Naive thymus-derived CD4-positive, alpha-beta T cell (primary cell): ENCODE results near the gene OSBPL5. TPM values are rescaled to one million over a fixed set of nuclear protein-coding genes. Genes with fewer than 3 reads are reported as not detected.

ENCODE experiments used
- ATAC-seq: fragments of 150-1000 bp; cut with Tn5 transposase; 2 replicates; pipeline ENCODE4 v1.10.0; 2021; ENCODE audit warnings: mild to moderate bottlenecking, moderate library complexity
- CTCF ChIA-PET: fragments of 350-600 bp; sonication (Branson Sonifier 250); formaldehyde crosslinking; loops from one replicate; lab custom pipeline; 2021; ENCODE audit warnings: antibody characterized with exemption; lab: Charles Lee
- POLR2A ChIA-PET: fragments of 350-600 bp; sonication (Branson Sonifier 250); formaldehyde crosslinking; loops from one replicate; lab custom pipeline; 2021; ENCODE audit warnings: antibody characterized with exemption, inconsistent platforms; lab: Charles Lee
- DNase-seq, 9 donors: peaks; one replicate each; pipeline versions ENCODE4 v3.0.0 to v3.0.0-alpha.2; 2020 to 2022; ENCODE audit warnings: mixed read lengths in 1 of 9
- H3K27ac ChIP-seq: one replicate; pipeline ENCODE4 v1.7.0; 2013; ENCODE audit warnings: mild to moderate bottlenecking, low read depth, low read length, moderate library complexity
- H3K27me3 ChIP-seq, 2 donors: one replicate each; pipeline ENCODE4 v1.7.0; 2013; ENCODE audit warnings: low read length in 2 of 2, mild to moderate bottlenecking in 2 of 2, moderate library complexity in 2 of 2; ENCODE audit not compliant: control insufficient read depth in 2 of 2, insufficient read depth in 2 of 2
- H3K36me3 ChIP-seq, 3 experiments: 1 replicate in 2 of 3; 2 replicates in 1 of 3; pipeline ENCODE4 v1.7.0; 2013; ENCODE audit warnings: low read length in 3 of 3, mild to moderate bottlenecking in 3 of 3, moderate library complexity in 1 of 3; ENCODE audit not compliant: insufficient read depth in 3 of 3, control insufficient read depth in 2 of 3
- H3K4me1 ChIP-seq, 2 donors: one replicate each; pipeline ENCODE4 v1.7.0; 2013; ENCODE audit warnings: low read length in 2 of 2, mild to moderate bottlenecking in 2 of 2, moderate library complexity in 1 of 2; ENCODE audit not compliant: control insufficient read depth in 2 of 2, insufficient read depth in 2 of 2
- H3K4me3 ChIP-seq: 2 replicates; pipeline ENCODE4 v1.7.0; 2013; ENCODE audit warnings: mild to moderate bottlenecking, low read length
- H3K9me3 ChIP-seq, 3 experiments: 1 replicate in 2 of 3; 2 replicates in 1 of 3; pipeline ENCODE4 v1.7.0; 2013; ENCODE audit warnings: low read length in 3 of 3; ENCODE audit not compliant: control insufficient read depth in 2 of 3
- H3K27ac Mint-ChIP-seq, 9 donors: one replicate each; pipeline ENCODE4 v1.8.0; 2020 to 2022; ENCODE audit warnings: mixed read lengths in 9 of 9, mild to moderate bottlenecking in 8 of 9, moderate library complexity in 5 of 9, inconsistent platforms in 2 of 9
- H3K27me3 Mint-ChIP-seq, 5 donors: one replicate each; pipeline ENCODE4 v1.8.0; 2021 to 2022; ENCODE audit warnings: mixed read lengths in 5 of 5, mild to moderate bottlenecking in 1 of 5
- H3K36me3 Mint-ChIP-seq, 5 donors: one replicate each; pipeline ENCODE4 v1.8.0; 2020 to 2022; ENCODE audit warnings: mixed read lengths in 5 of 5, mild to moderate bottlenecking in 3 of 5, inconsistent platforms in 1 of 5
- H3K4me1 Mint-ChIP-seq, 7 donors: one replicate each; pipeline ENCODE4 v1.8.0; 2020 to 2022; ENCODE audit warnings: mixed read lengths in 7 of 7, mild to moderate bottlenecking in 3 of 7, inconsistent platforms in 1 of 7
- H3K4me3 Mint-ChIP-seq, 10 donors: one replicate each; pipeline ENCODE4 v1.8.0; 2020 to 2022; ENCODE audit warnings: mild to moderate bottlenecking in 10 of 10, mixed read lengths in 10 of 10, moderate library complexity in 6 of 10, inconsistent platforms in 2 of 10
- H3K9me3 Mint-ChIP-seq, 11 donors: one replicate each; pipeline ENCODE4 v1.8.0; 2020 to 2022; ENCODE audit warnings: mixed read lengths in 11 of 11, mild to moderate bottlenecking in 4 of 11, inconsistent platforms in 1 of 11, moderate library complexity in 1 of 11
- intact Hi-C, 2 donors: fragments of 100-400 bp; cut with micrococcal nuclease; formaldehyde crosslinking; loops; one replicate each; pipeline ENCODE4 v1.15.1; 2023
- polyA plus RNA-seq, 2 donors: library from polyadenylated mRNA; unstranded; fragments of 300-500 nt; fragmentation: Illumina TruSeq; gene quantifications; one replicate each; pipeline ENCODE4 v1.2.3, GENCODE V29; 2021
- total RNA-seq, 6 experiments: library from RNA in 5 of 6; stranded (reverse) in 5 of 6; gene quantifications; 1 replicate in 5 of 6; 2 replicates in 1 of 6; pipeline ENCODE4 v1.2.3 and lab custom pipeline; 2021 to 2026

The OSBPL5 gene
- total and polyA plus RNA-seq, 7 experiments from 2014 or later, result 0.51 to 76.7 (median 5.5) TPM

- no peak overlapping the region for H3K27ac ChIP-seq
- peak overlapping the region; percentile 48 for H3K4me3 ChIP-seq
- no peaks in the 10 kb centered on the region for H3K27me3 ChIP-seq
- intact Hi-C loops, result no loop called here
- Mint-ChIP-seq H3K27ac (peak overlapping the region in 5 of 9 donors; percentile 15 to 87 (median 62)), H3K4me1 (peaks cover 4 to 48% (median 39%) of the 10 kb centered on the region in 7 donors), H3K9me3 (no peaks in the 10 kb centered on the region), H3K4me3 (peak overlapping the region; percentile 60 to 93 (median 82)), H3K27me3 (peaks cover 0 to 61% (median 11%) of the 10 kb centered on the region in 5 donors), H3K36me3 (no peaks in the 10 kb centered on the region)
- DNase-seq, result peak in 1 of 9 donors; percentile 12
- no peaks in the 10 kb centered on the region for H3K9me3 ChIP-seq
- ATAC-seq, result no peak
- POLR2A ChIA-PET, result no interaction called here
- H3K4me1 ChIP-seq, result peaks cover 0 to 22% of the 10 kb centered on the region in 2 donors
- CTCF ChIA-PET, result no interaction called here
- H3K36me3 ChIP-seq, result no peaks in the 10 kb centered on the region
Measured at GRCh38 chr11:3163241-3163981, 1.7 kb downstream of the OSBPL5 start.

DNA sequence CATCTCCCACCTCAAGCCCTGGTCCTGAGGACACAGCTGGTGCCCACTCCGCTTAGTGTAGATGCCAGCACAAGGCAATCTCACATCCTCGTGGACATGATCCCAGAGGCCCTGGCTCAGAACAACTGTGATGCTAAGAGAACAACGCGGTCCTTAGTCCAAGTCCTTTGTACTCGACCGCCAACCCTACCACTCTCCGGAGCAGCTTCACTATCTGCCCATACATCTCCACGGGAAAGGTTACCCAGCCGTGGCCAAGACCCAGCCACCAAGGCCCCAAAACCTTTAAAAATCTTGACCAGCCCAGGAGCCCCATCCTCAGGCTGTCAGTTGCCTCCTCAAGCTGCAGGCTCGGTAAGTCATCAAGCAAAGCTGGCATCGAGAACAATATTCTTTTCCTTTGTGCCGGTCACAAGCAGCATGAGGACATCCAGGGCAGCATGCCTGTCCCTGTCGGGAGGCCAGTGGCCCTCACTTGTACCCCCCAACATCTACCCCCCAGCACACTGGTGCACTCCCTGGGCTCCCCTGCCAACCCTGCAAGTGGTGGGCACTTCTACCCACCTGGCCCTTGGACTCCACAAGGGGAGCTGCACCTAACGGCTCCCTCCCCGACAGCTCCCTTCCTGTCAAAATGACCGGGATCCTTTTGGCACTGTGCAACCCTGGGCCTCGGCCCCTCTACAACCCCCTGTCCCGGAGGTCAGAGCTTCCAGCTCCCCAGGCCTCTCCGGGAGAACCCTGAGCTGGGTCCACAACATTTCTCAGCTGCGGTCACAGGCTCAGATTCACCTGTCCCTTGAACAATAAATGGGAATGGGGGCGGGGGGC, 2.5 kb downstream of the OSBPL5 start:
- ChIA-PET POLR2A (no interaction called here), CTCF (no interaction called here)
- H3K4me3 Mint-ChIP-seq, result peak overlapping the region in 9 of 10 donors; percentile 0 to 93 (median 73)
- Histone ChIP-seq H3K4me1 (peaks cover 0 to 22% of the 10 kb centered on the region in 2 donors), H3K36me3 (no peaks in the 10 kb centered on the region), H3K27ac (no peak overlapping the region), H3K4me3 (no peak overlapping the region), H3K27me3 (no peaks in the 10 kb centered on the region), H3K9me3 (no peaks in the 10 kb centered on the region)
- H3K36me3 Mint-ChIP-seq, result no peaks in the 10 kb centered on the region
- intact Hi-C loops, result no loop called here
- ATAC-seq (no peak), DNase-seq (no peak)
- H3K27ac Mint-ChIP-seq, result peak overlapping the region in 1 of 9 donors; percentile 38
- peaks cover 4 to 53% (median 41%) of the 10 kb centered on the region in 7 donors for H3K4me1 Mint-ChIP-seq
- H3K27me3 Mint-ChIP-seq, result peaks cover 0 to 60% (median 11%) of the 10 kb centered on the region in 5 donors
- no peaks in the 10 kb centered on the region for H3K9me3 Mint-ChIP-seq

DNA sequence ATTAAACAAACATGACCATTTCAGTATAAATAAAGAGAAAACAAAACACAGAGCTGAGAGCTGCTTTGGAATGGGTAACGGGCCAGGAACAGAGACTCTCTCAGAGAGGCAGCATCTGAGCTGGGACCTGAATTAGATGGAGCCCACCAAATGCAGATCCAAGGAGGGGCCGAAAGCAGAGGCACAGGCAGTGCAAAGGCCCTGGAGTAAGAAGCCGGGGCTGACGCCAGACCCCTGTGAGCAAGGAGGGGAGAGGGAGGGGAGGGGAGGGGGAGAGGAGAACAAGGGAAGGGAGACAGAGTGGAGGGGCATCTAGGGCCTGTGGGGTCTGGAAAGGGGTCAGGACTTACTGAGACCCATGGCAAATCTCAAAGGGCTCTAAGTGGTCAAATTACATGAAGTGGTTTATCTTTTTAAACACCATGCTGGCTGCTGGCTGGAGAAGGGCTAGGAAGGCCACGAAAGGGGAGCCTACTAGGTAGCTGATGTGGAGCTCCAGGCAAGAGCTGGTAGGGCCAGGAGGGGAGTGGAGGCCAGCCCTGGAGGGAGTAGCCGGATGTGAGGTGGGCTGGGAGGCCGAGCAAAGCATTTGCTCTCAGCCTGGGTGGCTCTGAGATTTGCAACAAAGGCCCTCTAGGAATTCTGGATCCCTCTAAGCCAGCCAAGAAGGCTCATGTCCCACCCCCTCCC, 3.2 kb downstream of the OSBPL5 start:
- intact Hi-C loops, result no loop called here
- H3K36me3 ChIP-seq, result no peaks in the 10 kb centered on the region
- no peak overlapping the region for H3K27ac ChIP-seq
- no peaks in the 10 kb centered on the region for H3K9me3 Mint-ChIP-seq
- ChIA-PET CTCF (no interaction called here), POLR2A (no interaction called here)
- no peak overlapping the region for H3K4me3 ChIP-seq
- peaks cover 0 to 22% of the 10 kb centered on the region in 2 donors for H3K4me1 ChIP-seq
- H3K4me1 Mint-ChIP-seq, result peaks cover 4 to 60% (median 41%) of the 10 kb centered on the region in 7 donors
- H3K27ac Mint-ChIP-seq, result peak overlapping the region in 1 of 9 donors; percentile 38
- H3K4me3 Mint-ChIP-seq, result peak overlapping the region in 5 of 10 donors; percentile 13 to 64 (median 36)
- ATAC-seq (no peak), DNase-seq (no peak)
- peaks cover 0 to 59% (median 11%) of the 10 kb centered on the region in 5 donors for H3K27me3 Mint-ChIP-seq
- H3K27me3 ChIP-seq, result no peaks in the 10 kb centered on the region
- no peaks in the 10 kb centered on the region for H3K36me3 Mint-ChIP-seq
- H3K9me3 ChIP-seq, result no peaks in the 10 kb centered on the region

GRCh38 chr11:3161309-3161708, 3.8 kb downstream of the OSBPL5 start:
- no peak overlapping the region for H3K27ac ChIP-seq
- CTCF ChIA-PET, result no interaction called here
- H3K27me3 Mint-ChIP-seq, result peaks cover 0 to 53% (median 11%) of the 10 kb centered on the region in 5 donors
- ATAC-seq (no peak), DNase-seq (no peak)
- peaks cover 4 to 65% (median 44%) of the 10 kb centered on the region in 7 donors for H3K4me1 Mint-ChIP-seq
- H3K4me3 ChIP-seq, result no peak overlapping the region
- peak overlapping the region in 6 of 10 donors; percentile 22 to 64 (median 36) for H3K4me3 Mint-ChIP-seq
- no peaks in the 10 kb centered on the region for H3K9me3 Mint-ChIP-seq
- no peaks in the 10 kb centered on the region for H3K36me3 ChIP-seq
- intact Hi-C loops, result no loop called here
- H3K36me3 Mint-ChIP-seq, result no peaks in the 10 kb centered on the region
- H3K4me1 ChIP-seq, result peaks cover 0 to 19% of the 10 kb centered on the region in 2 donors
- POLR2A ChIA-PET, result no interaction called here
- H3K27me3 ChIP-seq, result no peaks in the 10 kb centered on the region
- H3K9me3 ChIP-seq, result no peaks in the 10 kb centered on the region
- H3K27ac Mint-ChIP-seq, result no peak overlapping the region

- Histone ChIP-seq H3K27ac (no peak overlapping the region), H3K4me3 (no peak overlapping the region), H3K4me1 (peaks cover 0 to 10% of the 10 kb centered on the region in 2 donors), H3K36me3 (no peaks in the 10 kb centered on the region), H3K27me3 (no peaks in the 10 kb centered on the region), H3K9me3 (no peaks in the 10 kb centered on the region)
- Mint-ChIP-seq H3K4me1 (peaks cover under 1 to 60% (median 45%) of the 10 kb centered on the region in 7 donors), H3K27ac (no peak overlapping the region), H3K36me3 (no peaks in the 10 kb centered on the region), H3K4me3 (peak overlapping the region in 8 of 10 donors; percentile 10 to 64 (median 54)), H3K27me3 (peaks cover 0 to 46% (median 8%) of the 10 kb centered on the region in 5 donors), H3K9me3 (no peaks in the 10 kb centered on the region)
- DNase-seq, result no peak
- CTCF ChIA-PET, result no interaction called here
- intact Hi-C loops, result no loop called here
- no peak for ATAC-seq
- POLR2A ChIA-PET, result no interaction called here
Measured at GRCh38 chr11:3160252-3161031, 4.7 kb downstream of the OSBPL5 start.
